Muscle of leg (tissue), 11 donors: ENCODE results near the gene ZNF423. TPM values are rescaled to one million over a fixed set of nuclear protein-coding genes. Genes with fewer than 3 reads are reported as not detected.

ENCODE experiments used
- DNase-seq: peaks from one replicate; pipeline ENCODE4 v3.0.0; 2013
- H3K27ac ChIP-seq: one replicate; pipeline ENCODE4 v1.5.1; 2013; ENCODE audit warnings: mild to moderate bottlenecking, low read length, control low read depth
- H3K27me3 ChIP-seq: one replicate; pipeline ENCODE4 v1.6.1; 2013; ENCODE audit warnings: low read length; ENCODE audit not compliant: control insufficient read depth, insufficient read depth
- H3K36me3 ChIP-seq: one replicate; pipeline ENCODE4 v1.6.1; 2013; ENCODE audit warnings: low read length; ENCODE audit not compliant: control insufficient read depth, insufficient read depth
- H3K4me1 ChIP-seq: one replicate; pipeline ENCODE4 v1.6.1; 2013; ENCODE audit warnings: low read length; ENCODE audit not compliant: control insufficient read depth, insufficient read depth
- H3K4me3 ChIP-seq: one replicate; pipeline ENCODE4 v1.5.1; 2013; ENCODE audit warnings: low read length, control low read depth
- H3K9me3 ChIP-seq: replicated peaks from 2 replicates; pipeline ENCODE4 v1.6.1; 2013; ENCODE audit warnings: low read depth, low read length; ENCODE audit not compliant: control insufficient read depth
- WGBS: methylation state at CpG from one replicate; pipeline ENCODE4 v1.1.5; 2013; ENCODE audit warnings: missing lambda C conversion rate; ENCODE audit not compliant: insufficient coverage; 5-methylcytosine and 5-hydroxymethylcytosine counted together
- polyA plus RNA-seq, 8 donors: library from polyadenylated mRNA; unstranded; fragments of 120-200 nt; gene quantifications; one replicate each; pipeline versions ENCODE4 v1.2.1 to v1.2.3, GENCODE V29; 2013; ENCODE audit warnings: inconsistent platforms in 1 of 8, low replicate concordance in 1 of 8; ENCODE audit not compliant: insufficient read length in 8 of 8, insufficient read depth in 1 of 8
- total RNA-seq: library from RNA; stranded (reverse); fragments of 120-200 nt; gene quantifications from one replicate; pipeline ENCODE4 v1.2.4, GENCODE V29; 2013

Gene ZNF423
- total and polyA plus RNA-seq, 9 donors, result 15.8 to 30.0 (median 25.5) TPM

GRCh38 chr16:49492896-49493626 is 362.9 kb downstream of the ZNF423 start:
- Histone ChIP-seq H3K27ac (no peak overlapping the region), H3K4me1 (peaks cover 24% of the 10 kb centered on the region), H3K27me3 (no peaks in the 10 kb centered on the region), H3K36me3 (peaks cover 17% of the 10 kb centered on the region), H3K9me3 (no peaks in the 10 kb centered on the region), H3K4me3 (no peak overlapping the region)
- no peak for DNase-seq
- 88% methylated on average over 15 of the region's 16 CpGs for WGBS

- WGBS, result 20% methylated on average over 58 of the region's 62 CpGs
- H3K4me1 ChIP-seq, result peaks cover 24% of the 10 kb centered on the region
- no peaks in the 10 kb centered on the region for H3K9me3 ChIP-seq
- peaks cover 17% of the 10 kb centered on the region for H3K36me3 ChIP-seq
- H3K27me3 ChIP-seq, result no peaks in the 10 kb centered on the region
- DNase-seq, result peak; percentile 61
- H3K4me3 ChIP-seq, result peak overlapping the region; percentile 41
- H3K27ac ChIP-seq, result peak overlapping the region; percentile 51
Observed at GRCh38 chr16:49491771-49492761, 363.8 kb downstream of the ZNF423 start.

GRCh38 chr16:49491106-49491670 is 364.7 kb downstream of the ZNF423 start:
- H3K27me3 ChIP-seq, result no peaks in the 10 kb centered on the region
- no peaks in the 10 kb centered on the region for H3K9me3 ChIP-seq
- no peak overlapping the region for H3K27ac ChIP-seq
- H3K4me3 ChIP-seq, result no peak overlapping the region
- peak; percentile 35 for DNase-seq
- H3K4me1 ChIP-seq, result peaks cover 24% of the 10 kb centered on the region
- H3K36me3 ChIP-seq, result peaks cover 17% of the 10 kb centered on the region
- 51% methylated on average over 8 of the region's 20 CpGs for WGBS

- DNase-seq, result no peak
- WGBS, result 89% methylated on average over 5 of the region's 8 CpGs
- no peaks in the 10 kb centered on the region for H3K9me3 ChIP-seq
Observed at GRCh38 chr16:49490321-49490705, 365.6 kb downstream of the ZNF423 start.

GRCh38 chr16:49489686-49490320 is 366.1 kb downstream of the ZNF423 start:
- Histone ChIP-seq H3K27me3 (no peaks in the 10 kb centered on the region), H3K9me3 (no peaks in the 10 kb centered on the region), H3K36me3 (peaks cover 16% of the 10 kb centered on the region), H3K4me3 (no peak overlapping the region), H3K27ac (no peak overlapping the region), H3K4me1 (peaks cover 19% of the 10 kb centered on the region)
- DNase-seq, result no peak
- 85% methylated on average over 5 of the region's 7 CpGs for WGBS

More at GRCh38 chr16:49490321-49490705, 365.6 kb downstream of the ZNF423 start:
- Histone ChIP-seq H3K27ac (no peak overlapping the region), H3K4me3 (no peak overlapping the region), H3K36me3 (peaks cover 17% of the 10 kb centered on the region), H3K4me1 (peaks cover 24% of the 10 kb centered on the region), H3K27me3 (no peaks in the 10 kb centered on the region)

- H3K27ac ChIP-seq, result no peak overlapping the region
- H3K4me1 ChIP-seq, result peaks cover 14% of the 10 kb centered on the region
- 88% methylated on average over 9 of the region's 21 CpGs for WGBS
- no peak overlapping the region for H3K4me3 ChIP-seq
- no peak for DNase-seq
- peaks cover 15% of the 10 kb centered on the region for H3K36me3 ChIP-seq
- no peaks in the 10 kb centered on the region for H3K9me3 ChIP-seq
- H3K27me3 ChIP-seq, result no peaks in the 10 kb centered on the region
Observed at GRCh38 chr16:49488740-49489525, 367.0 kb downstream of the ZNF423 start.

GRCh38 chr16:49488336-49488735 is 367.6 kb downstream of the ZNF423 start:
- 85% methylated on average over 4 of the region's 4 CpGs for WGBS
- H3K36me3 ChIP-seq, result peaks cover 15% of the 10 kb centered on the region
- DNase-seq, result no peak

GRCh38 chr16:49487746-49488145 is 368.2 kb downstream of the ZNF423 start:
- Histone ChIP-seq H3K9me3 (no peaks in the 10 kb centered on the region), H3K4me1 (peaks cover 20% of the 10 kb centered on the region), H3K27ac (no peak overlapping the region), H3K4me3 (no peak overlapping the region), H3K36me3 (peaks cover 15% of the 10 kb centered on the region), H3K27me3 (no peaks in the 10 kb centered on the region)
- WGBS, result 51% methylated on average over 4 of the region's 4 CpGs
- no peak for DNase-seq

More at GRCh38 chr16:49488336-49488735, 367.6 kb downstream of the ZNF423 start:
- no peaks in the 10 kb centered on the region for H3K27me3 ChIP-seq
- no peak overlapping the region for H3K4me3 ChIP-seq
- H3K27ac ChIP-seq, result no peak overlapping the region
- H3K9me3 ChIP-seq, result no peaks in the 10 kb centered on the region
- peaks cover 19% of the 10 kb centered on the region for H3K4me1 ChIP-seq

GRCh38 chr16:49486400-49486799 is 369.5 kb downstream of the ZNF423 start:
- H3K27ac ChIP-seq, result no peak overlapping the region
- H3K4me1 ChIP-seq, result peaks cover 10% of the 10 kb centered on the region
- no peak for DNase-seq
- WGBS, result 88% methylated on average over 1 of the region's 2 CpGs
- no peaks in the 10 kb centered on the region for H3K9me3 ChIP-seq
- H3K27me3 ChIP-seq, result no peaks in the 10 kb centered on the region
- H3K36me3 ChIP-seq, result peaks cover 15% of the 10 kb centered on the region
- H3K4me3 ChIP-seq, result no peak overlapping the region
